ENCODE results near the gene GPC5.

DNA sequence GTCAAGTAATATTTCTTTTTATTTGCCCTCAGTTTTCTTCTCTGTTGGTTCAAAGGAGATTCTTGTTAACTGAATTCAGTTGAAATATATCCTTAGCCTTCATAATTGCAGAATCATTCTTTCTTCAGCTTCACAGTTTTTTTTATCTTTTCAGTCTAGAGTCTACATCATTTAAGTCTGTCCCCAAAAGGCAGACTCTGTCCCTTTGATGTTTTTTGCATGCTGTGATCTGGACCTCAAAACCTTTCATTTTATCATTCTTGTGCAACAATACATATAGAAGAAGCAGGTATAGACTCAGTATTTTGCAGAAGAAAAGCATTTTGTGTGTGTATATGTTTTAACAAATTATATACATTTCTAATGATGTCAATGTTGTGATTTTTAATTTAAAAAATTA, 1093.4 kb downstream of the GPC5 start:
- TF ChIP-seq EP300 (IDR thresholded peaks at IDR 0.05): no peak
- TF ChIP-seq, protein P1, sequence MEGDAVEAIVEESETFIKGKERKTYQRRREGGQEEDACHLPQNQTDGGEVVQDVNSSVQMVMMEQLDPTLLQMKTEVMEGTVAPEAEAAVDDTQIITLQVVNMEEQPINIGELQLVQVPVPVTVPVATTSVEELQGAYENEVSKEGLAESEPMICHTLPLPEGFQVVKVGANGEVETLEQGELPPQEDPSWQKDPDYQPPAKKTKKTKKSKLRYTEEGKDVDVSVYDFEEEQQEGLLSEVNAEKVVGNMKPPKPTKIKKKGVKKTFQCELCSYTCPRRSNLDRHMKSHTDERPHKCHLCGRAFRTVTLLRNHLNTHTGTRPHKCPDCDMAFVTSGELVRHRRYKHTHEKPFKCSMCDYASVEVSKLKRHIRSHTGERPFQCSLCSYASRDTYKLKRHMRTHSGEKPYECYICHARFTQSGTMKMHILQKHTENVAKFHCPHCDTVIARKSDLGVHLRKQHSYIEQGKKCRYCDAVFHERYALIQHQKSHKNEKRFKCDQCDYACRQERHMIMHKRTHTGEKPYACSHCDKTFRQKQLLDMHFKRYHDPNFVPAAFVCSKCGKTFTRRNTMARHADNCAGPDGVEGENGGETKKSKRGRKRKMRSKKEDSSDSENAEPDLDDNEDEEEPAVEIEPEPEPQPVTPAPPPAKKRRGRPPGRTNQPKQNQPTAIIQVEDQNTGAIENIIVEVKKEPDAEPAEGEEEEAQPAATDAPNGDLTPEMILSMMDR (IDR thresholded peaks at IDR 0.05): no peak
